Hepatocyte (in vitro differentiated cells): ENCODE results near the gene NT5C.

Experiments used
- EZH2 ChIP-seq: fragments of 200-600 bp; sonication (generic); IDR thresholded peaks from 2 replicates; pipeline ENCODE4 v1.6.1; 2016; ENCODE audit warnings: antibody characterized with exemption, mild to moderate bottlenecking, borderline replicate concordance
- EZH2phosphoT487 ChIP-seq: fragments of 200-600 bp; sonication (generic); IDR thresholded peaks from one replicate; pipeline ENCODE4 v1.6.1; 2018; ENCODE audit warnings: antibody characterized with exemption, mild to moderate bottlenecking, low read depth, moderate library complexity; ENCODE audit not compliant: unreplicated experiment, severe bottlenecking
- TF ChIP-seq, protein P1 (sequence below): fragments of 200-600 bp; sonication (generic); IDR thresholded peaks from 2 replicates; pipeline ENCODE4 v1.5.1; 2016; ENCODE audit warnings: antibody characterized with exemption, mild to moderate bottlenecking; ENCODE audit not compliant: poor library complexity

DNA sequence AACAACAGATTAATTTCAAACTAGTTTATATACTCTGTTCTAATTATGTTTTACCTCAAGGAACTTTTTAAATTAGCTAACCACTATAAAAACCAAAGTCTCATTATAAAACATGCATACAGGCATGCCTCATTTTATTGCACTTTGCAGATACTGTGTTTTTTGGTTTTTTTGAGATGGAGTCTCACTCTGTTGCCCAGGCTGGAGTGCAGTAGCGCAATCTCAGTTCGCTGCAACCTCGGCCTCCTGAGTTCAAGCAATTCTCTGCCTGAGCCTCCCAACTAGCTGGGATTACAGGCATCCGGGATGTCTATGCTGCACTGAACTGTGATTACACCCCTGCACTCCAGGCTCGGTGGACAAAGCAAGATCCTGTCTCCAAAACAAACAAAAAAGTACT, 31.5 kb upstream of the NT5C start:
- TF ChIP-seq, protein P1, sequence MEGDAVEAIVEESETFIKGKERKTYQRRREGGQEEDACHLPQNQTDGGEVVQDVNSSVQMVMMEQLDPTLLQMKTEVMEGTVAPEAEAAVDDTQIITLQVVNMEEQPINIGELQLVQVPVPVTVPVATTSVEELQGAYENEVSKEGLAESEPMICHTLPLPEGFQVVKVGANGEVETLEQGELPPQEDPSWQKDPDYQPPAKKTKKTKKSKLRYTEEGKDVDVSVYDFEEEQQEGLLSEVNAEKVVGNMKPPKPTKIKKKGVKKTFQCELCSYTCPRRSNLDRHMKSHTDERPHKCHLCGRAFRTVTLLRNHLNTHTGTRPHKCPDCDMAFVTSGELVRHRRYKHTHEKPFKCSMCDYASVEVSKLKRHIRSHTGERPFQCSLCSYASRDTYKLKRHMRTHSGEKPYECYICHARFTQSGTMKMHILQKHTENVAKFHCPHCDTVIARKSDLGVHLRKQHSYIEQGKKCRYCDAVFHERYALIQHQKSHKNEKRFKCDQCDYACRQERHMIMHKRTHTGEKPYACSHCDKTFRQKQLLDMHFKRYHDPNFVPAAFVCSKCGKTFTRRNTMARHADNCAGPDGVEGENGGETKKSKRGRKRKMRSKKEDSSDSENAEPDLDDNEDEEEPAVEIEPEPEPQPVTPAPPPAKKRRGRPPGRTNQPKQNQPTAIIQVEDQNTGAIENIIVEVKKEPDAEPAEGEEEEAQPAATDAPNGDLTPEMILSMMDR, result no peak
- no peak for TF ChIP-seq EZH2
- no peak for TF ChIP-seq EZH2phosphoT487
